Stimulated activated CD8-positive, alpha-beta memory T cell treated with anti-CD3 and anti-CD28 coated beads, Interleukin-4, amount 100 ng/mL, for 48 hours (primary cell): ENCODE data around the gene TTC4.

ENCODE experiments used
- DNase-seq: peaks from one replicate; pipeline ENCODE4 v3.0.0-alpha.2; 2020

Gene TTC4

DNA sequence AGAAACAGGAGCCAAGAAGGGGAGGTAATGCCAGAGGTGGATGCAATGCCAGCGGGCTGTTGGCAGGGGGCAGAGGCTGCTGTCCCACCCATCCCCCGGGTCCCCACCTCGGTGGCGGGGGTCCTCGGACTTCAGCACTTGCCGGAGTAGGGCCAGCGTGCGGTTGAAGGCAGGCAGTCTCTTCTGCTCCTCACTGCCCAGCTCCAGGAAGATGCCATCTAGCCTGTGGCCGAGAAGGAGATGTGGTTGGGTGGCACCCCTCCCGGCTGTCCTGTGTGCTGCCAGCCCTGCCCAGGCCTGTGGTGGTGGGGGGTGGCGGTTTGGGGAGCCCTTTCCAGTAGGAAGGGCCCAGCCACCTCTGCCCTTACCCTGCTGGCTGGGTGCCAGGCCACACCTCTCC is 71.9 kb downstream of the TTC4 start:
- DNase-seq, result no peak

DNA sequence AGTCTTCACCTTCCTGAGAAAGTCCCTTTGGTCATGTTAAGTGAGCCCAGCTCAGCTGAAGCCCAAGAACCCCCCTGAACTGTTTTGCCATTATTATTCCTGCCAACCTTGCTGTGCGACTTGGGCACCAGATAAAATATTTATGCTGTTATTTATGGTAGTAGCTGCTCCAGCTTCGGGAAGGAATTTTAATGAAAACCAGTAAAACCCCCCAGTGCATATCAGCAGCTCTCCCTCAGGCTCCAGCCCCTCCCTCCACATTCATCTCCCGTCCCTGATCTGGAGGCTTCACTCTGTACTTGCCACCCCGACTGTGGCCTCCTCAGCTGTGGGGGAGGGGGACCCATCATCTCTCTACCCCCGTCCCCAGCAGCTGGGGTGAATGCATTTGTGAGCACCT is 72.8 kb downstream of the TTC4 start:
- DNase-seq, result no peak

GRCh38 chr1:54791880-54792522 is 76.3 kb downstream of the TTC4 start:
- peak; percentile 87 for DNase-seq
